ENCODE data around the gene NRG2.

Gene NRG2

GRCh38 chr5:139893873-139894272 lies 149.2 kb downstream of the NRG2 start:
- Mint-ChIP-seq H3K4me3 (no peak overlapping the region), H3K27ac (no peak overlapping the region), H3K9me3 (no peaks in the 10 kb centered on the region), H3K4me1 (ENCODE audit: low read depth in 2 of 2) (peaks cover 17 to 29% of the 10 kb centered on the region in 2 donors), H3K27me3 (peaks cover 13 to 59% of the 10 kb centered on the region in 2 donors), H3K36me3 (ENCODE audit: insufficient read depth) (no peaks in the 10 kb centered on the region)
- DNase-seq (no peak), ATAC-seq (replicated peaks) (no peak)

- DNase-seq = no peak
- Mint-ChIP-seq H3K27ac (no peak overlapping the region), H3K9me3 (no peaks in the 10 kb centered on the region), H3K4me1 (ENCODE audit: low read depth in 2 of 2) (peaks cover 0 to 1% of the 10 kb centered on the region in 2 donors), H3K4me3 (no peak overlapping the region), H3K27me3 (peaks cover 13 to 65% of the 10 kb centered on the region in 2 donors), H3K36me3 (ENCODE audit: insufficient read depth) (no peaks in the 10 kb centered on the region)
- no peak for ATAC-seq (replicated peaks)
Measured at GRCh38 chr5:139889410-139889809, 153.7 kb downstream of the NRG2 start.

GRCh38 chr5:139888370-139888769 lies 154.7 kb downstream of the NRG2 start:
- DNase-seq (no peak), ATAC-seq (replicated peaks) (no peak)
- Mint-ChIP-seq H3K27ac (no peak overlapping the region), H3K36me3 (ENCODE audit: insufficient read depth) (no peaks in the 10 kb centered on the region), H3K9me3 (no peaks in the 10 kb centered on the region), H3K4me3 (no peak overlapping the region), H3K4me1 (ENCODE audit: low read depth in 2 of 2) (peaks cover 0 to 1% of the 10 kb centered on the region in 2 donors), H3K27me3 (peaks cover 13 to 67% of the 10 kb centered on the region in 2 donors)

GRCh38 chr5:139886213-139886612 lies 156.9 kb downstream of the NRG2 start:
- no peaks in the 10 kb centered on the region for H3K9me3 Mint-ChIP-seq
- H3K4me1 Mint-ChIP-seq (ENCODE audit: low read depth in 2 of 2) = peaks cover 0 to 1% of the 10 kb centered on the region in 2 donors
- ATAC-seq (replicated peaks) (no peak), DNase-seq (no peak)
- no peaks in the 10 kb centered on the region for H3K36me3 Mint-ChIP-seq (ENCODE audit: insufficient read depth)
- H3K27me3 Mint-ChIP-seq = peaks cover 13 to 48% of the 10 kb centered on the region in 2 donors
- no peak overlapping the region for H3K27ac Mint-ChIP-seq
- H3K4me3 Mint-ChIP-seq = no peak overlapping the region

GRCh38 chr5:139885857-139886208 lies 157.3 kb downstream of the NRG2 start:
- Mint-ChIP-seq H3K27me3 (peaks cover 13 to 45% of the 10 kb centered on the region in 2 donors), H3K4me3 (no peak overlapping the region), H3K9me3 (no peaks in the 10 kb centered on the region), H3K27ac (no peak overlapping the region), H3K36me3 (ENCODE audit: insufficient read depth) (no peaks in the 10 kb centered on the region), H3K4me1 (ENCODE audit: low read depth in 2 of 2) (peaks cover 0 to 1% of the 10 kb centered on the region in 2 donors)
- ATAC-seq (replicated peaks) (no peak), DNase-seq (no peak)

GRCh38 chr5:139885172-139885856 lies 157.8 kb downstream of the NRG2 start:
- Mint-ChIP-seq H3K27ac (no peak overlapping the region), H3K27me3 (peaks cover 9 to 40% of the 10 kb centered on the region in 2 donors), H3K4me1 (ENCODE audit: low read depth in 2 of 2) (peaks cover 0 to 1% of the 10 kb centered on the region in 2 donors), H3K36me3 (ENCODE audit: insufficient read depth) (no peaks in the 10 kb centered on the region), H3K4me3 (no peak overlapping the region), H3K9me3 (no peaks in the 10 kb centered on the region)
- no peak for ATAC-seq (replicated peaks)
- no peak for DNase-seq

GRCh38 chr5:139884734-139885133 lies 158.4 kb downstream of the NRG2 start:
- DNase-seq (no peak), ATAC-seq (replicated peaks) (no peak)
- peaks cover 4 to 40% of the 10 kb centered on the region in 2 donors for H3K27me3 Mint-ChIP-seq
- no peaks in the 10 kb centered on the region for H3K36me3 Mint-ChIP-seq (ENCODE audit: insufficient read depth)
- H3K4me1 Mint-ChIP-seq (ENCODE audit: low read depth in 2 of 2) = peaks cover 0 to 1% of the 10 kb centered on the region in 2 donors
- no peak overlapping the region for H3K4me3 Mint-ChIP-seq
- no peaks in the 10 kb centered on the region for H3K9me3 Mint-ChIP-seq
- no peak overlapping the region for H3K27ac Mint-ChIP-seq

- H3K9me3 Mint-ChIP-seq = no peaks in the 10 kb centered on the region
- H3K27ac Mint-ChIP-seq = no peak overlapping the region
- peaks cover 0 to 1% of the 10 kb centered on the region in 2 donors for H3K4me1 Mint-ChIP-seq (ENCODE audit: low read depth in 2 of 2)
- ATAC-seq (replicated peaks) (no peak), DNase-seq (no peak)
- peaks cover 0 to 40% of the 10 kb centered on the region in 2 donors for H3K27me3 Mint-ChIP-seq
- no peaks in the 10 kb centered on the region for H3K36me3 Mint-ChIP-seq (ENCODE audit: insufficient read depth)
- H3K4me3 Mint-ChIP-seq = no peak overlapping the region
Measured at GRCh38 chr5:139884144-139884543, 159.0 kb downstream of the NRG2 start.

GRCh38 chr5:139882961-139883539 lies 160.0 kb downstream of the NRG2 start:
- Mint-ChIP-seq H3K27me3 (peaks cover 0 to 40% of the 10 kb centered on the region in 2 donors), H3K27ac (peak overlapping the region in 1 of 2 donors; percentile 42)

GRCh38 chr5:139882316-139882715 lies 160.8 kb downstream of the NRG2 start:
- peaks cover 0 to 36% of the 10 kb centered on the region in 2 donors for H3K27me3 Mint-ChIP-seq
- no peaks in the 10 kb centered on the region for H3K9me3 Mint-ChIP-seq
- H3K36me3 Mint-ChIP-seq (ENCODE audit: insufficient read depth) = peaks cover 3% of the 10 kb centered on the region
- peaks cover 0 to under 1% of the 10 kb centered on the region in 2 donors for H3K4me1 Mint-ChIP-seq (ENCODE audit: low read depth in 2 of 2)
- no peak overlapping the region for H3K4me3 Mint-ChIP-seq
- DNase-seq (no peak), ATAC-seq (replicated peaks) (no peak)
- no peak overlapping the region for H3K27ac Mint-ChIP-seq

More at GRCh38 chr5:139882961-139883539, 160.0 kb downstream of the NRG2 start:
- ATAC-seq (replicated peaks) (no peak), DNase-seq (no peak)
- peaks cover 1% of the 10 kb centered on the region for H3K36me3 Mint-ChIP-seq (ENCODE audit: insufficient read depth)
- no peak overlapping the region for H3K4me3 Mint-ChIP-seq
- H3K9me3 Mint-ChIP-seq = no peaks in the 10 kb centered on the region
- H3K4me1 Mint-ChIP-seq (ENCODE audit: low read depth in 2 of 2) = peaks cover 0 to 1% of the 10 kb centered on the region in 2 donors

- Mint-ChIP-seq H3K9me3 (no peaks in the 10 kb centered on the region), H3K27ac (no peak overlapping the region), H3K27me3 (peaks cover 0 to 31% of the 10 kb centered on the region in 2 donors), H3K36me3 (ENCODE audit: insufficient read depth) (peaks cover 3% of the 10 kb centered on the region), H3K4me1 (ENCODE audit: low read depth in 2 of 2) (no peaks in the 10 kb centered on the region), H3K4me3 (no peak overlapping the region)
- DNase-seq = no peak
- no peak for ATAC-seq (replicated peaks)
Measured at GRCh38 chr5:139881143-139881733, 161.9 kb downstream of the NRG2 start.

GRCh38 chr5:139880416-139881142 lies 162.5 kb downstream of the NRG2 start:
- H3K27ac Mint-ChIP-seq = no peak overlapping the region
- H3K4me1 Mint-ChIP-seq (ENCODE audit: low read depth in 2 of 2) = no peaks in the 10 kb centered on the region
- H3K4me3 Mint-ChIP-seq = no peak overlapping the region
- H3K9me3 Mint-ChIP-seq = no peaks in the 10 kb centered on the region
- DNase-seq (no peak), ATAC-seq (replicated peaks) (no peak)
- H3K27me3 Mint-ChIP-seq = peaks cover 6 to 27% of the 10 kb centered on the region in 2 donors
- H3K36me3 Mint-ChIP-seq (ENCODE audit: insufficient read depth) = peaks cover 3% of the 10 kb centered on the region

- Mint-ChIP-seq H3K27ac (no peak overlapping the region), H3K4me3 (no peak overlapping the region), H3K27me3 (peaks cover 27% of the 10 kb centered on the region in 2 donors), H3K36me3 (ENCODE audit: insufficient read depth) (peaks cover 3% of the 10 kb centered on the region), H3K9me3 (no peaks in the 10 kb centered on the region), H3K4me1 (ENCODE audit: low read depth in 2 of 2) (no peaks in the 10 kb centered on the region)
- DNase-seq (no peak), ATAC-seq (replicated peaks) (no peak)
Measured at GRCh38 chr5:139878093-139878492, 165.0 kb downstream of the NRG2 start.

All from effector memory CD8-positive, alpha-beta T cell (primary cell).